Caco-2 (cell line): ENCODE results near the gene INO80. TPM values are rescaled to one million over a fixed set of nuclear protein-coding genes. Genes with fewer than 3 reads are reported as not detected.
"Not testable (repeated sequence)": the region's sequence is repeated elsewhere in the genome, so short reads cannot be mapped to it uniquely, and the experiment has no call there.

Source experiments
- BruUV-seq: library from RNA; stranded (reverse); fragments of 400-500 nt; replicated peaks from 2 replicates; lab custom pipeline; 2021; lab: Mats Ljungman, UMichigan
- CTCF ChIA-PET: fragments of 300-600 bp; sonication (Branson Sonifier 250); formaldehyde crosslinking; loops from one replicate; lab custom pipeline; 2022; ENCODE audit warnings: antibody characterized with exemption; lab: Charles Lee
- POLR2A ChIA-PET: fragments of 300-600 bp; sonication (Branson Sonifier 250); formaldehyde crosslinking; loops from one replicate; lab custom pipeline; 2022; ENCODE audit warnings: antibody characterized with exemption; lab: Charles Lee
- DNase-seq, 2 experiments: peaks; one replicate each; pipeline versions ENCODE4 v3.0.0 to v3.0.0-alpha.2; 2020 to 2022
- H3K27me3 ChIP-seq: replicated peaks from 2 replicates; pipeline ENCODE4 v1.6.0; 2011; ENCODE audit warnings: low read length; ENCODE audit not compliant: control insufficient read depth, insufficient read depth
- H3K36me3 ChIP-seq: 2 replicates; pipeline ENCODE4 v1.5.1; 2011; ENCODE audit warnings: low read length; ENCODE audit not compliant: control insufficient read depth, insufficient read depth
- H3K4me1 ChIP-seq: fragments of 250-450 bp; sonication (Bioruptor Pico); 2 replicates; pipeline ENCODE4 v1.5.1; 2020; ENCODE audit warnings: mild to moderate bottlenecking
- H3K4me3 ChIP-seq: 2 replicates; pipeline ENCODE4 v1.5.1; 2011; ENCODE audit warnings: low read depth, mild to moderate bottlenecking, control low read depth, low read length
- H3K9me3 ChIP-seq: fragments of 250-450 bp; sonication (Bioruptor Pico); 2 replicates; pipeline ENCODE4 v1.5.1; 2020; ENCODE audit warnings: mild to moderate bottlenecking, moderate library complexity
- H3K27ac Mint-ChIP-seq: one replicate; pipeline ENCODE4 v1.8.0; 2022; ENCODE audit warnings: mixed read lengths; ENCODE audit not compliant: unreplicated experiment
- H3K27me3 Mint-ChIP-seq: one replicate; pipeline ENCODE4 v1.8.0; 2022; ENCODE audit warnings: mixed read lengths; ENCODE audit not compliant: insufficient read depth, unreplicated experiment
- H3K36me3 Mint-ChIP-seq: one replicate; pipeline ENCODE4 v1.8.0; 2022; ENCODE audit warnings: mild to moderate bottlenecking, mixed read lengths; ENCODE audit not compliant: insufficient read depth, unreplicated experiment
- H3K4me1 Mint-ChIP-seq: one replicate; pipeline ENCODE4 v1.8.0; 2022; ENCODE audit warnings: low read depth, mixed read lengths; ENCODE audit not compliant: unreplicated experiment
- H3K4me3 Mint-ChIP-seq: one replicate; pipeline ENCODE4 v1.8.0; 2022; ENCODE audit warnings: mild to moderate bottlenecking, moderate library complexity, mixed read lengths; ENCODE audit not compliant: unreplicated experiment
- H3K9me3 Mint-ChIP-seq: one replicate; pipeline ENCODE4 v1.8.0; 2022; ENCODE audit warnings: mixed read lengths; ENCODE audit not compliant: unreplicated experiment
- intact Hi-C: fragments of 100-400 bp; cut with micrococcal nuclease; formaldehyde crosslinking; loops from one replicate; pipeline ENCODE4 v1.10.0; 2022; ENCODE audit not compliant: unreplicated experiment
- total RNA-seq: library from RNA; stranded (reverse); gene quantifications from 2 replicates; pipeline ENCODE4 v1.2.3, GENCODE V29; 2022
- TF ChIP-seq, protein P1 (sequence below), 2 experiments: fragments of 200-600 bp in 1 of 2; IDR thresholded peaks; 1 replicate in 1 of 2; 2 replicates in 1 of 2; pipeline versions ENCODE4 v1.5.1 to v1.8.0; 2011 to 2022; ENCODE audit warnings: antibody characterized with exemption in 1 of 2, control low read depth in 1 of 2, inconsistent platforms in 1 of 2, low read depth in 1 of 2, low read length in 1 of 2, mild to moderate bottlenecking in 1 of 2, moderate library complexity in 1 of 2; ENCODE audit not compliant: insufficient read depth in 1 of 2, severe bottlenecking in 1 of 2, unreplicated experiment in 1 of 2

The INO80 gene
- total RNA-seq, 1 experiment from 2014 or later = 24.4 TPM

DNA sequence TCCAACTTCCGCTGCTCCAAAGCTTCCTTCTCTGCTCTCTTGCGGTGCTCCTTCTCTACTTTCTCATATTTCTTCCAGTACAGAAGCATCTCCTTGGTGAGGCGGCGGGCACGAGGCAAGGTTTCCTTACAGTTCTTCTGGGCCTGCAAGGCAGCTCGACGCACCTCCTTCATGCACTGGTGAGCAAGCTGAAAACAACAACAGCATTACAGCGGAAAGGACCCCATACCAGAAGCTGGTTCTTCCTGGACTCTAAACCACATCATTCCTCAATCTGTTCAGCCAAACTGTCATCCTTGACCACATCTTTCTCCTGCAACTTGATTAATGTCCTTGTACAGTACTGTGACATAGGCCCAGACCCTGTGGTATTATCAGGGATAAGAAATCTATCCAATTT lies 36.4 kb downstream of the INO80 start:
- Histone ChIP-seq H3K4me1 (no peaks in the 10 kb centered on the region), H3K9me3 (no peaks in the 10 kb centered on the region), H3K27me3 (no peaks in the 10 kb centered on the region), H3K36me3 (no peaks in the 10 kb centered on the region), H3K4me3 (no peak overlapping the region)
- no TSS peak for BruUV-seq
- H3K27ac Mint-ChIP-seq = no peak overlapping the region
- ChIA-PET CTCF (no interaction called here), POLR2A (no interaction called here)
- H3K4me1 Mint-ChIP-seq = no peaks in the 10 kb centered on the region
- H3K9me3 Mint-ChIP-seq = no peaks in the 10 kb centered on the region
- intact Hi-C loops = no loop called here
- TF ChIP-seq, protein P1, sequence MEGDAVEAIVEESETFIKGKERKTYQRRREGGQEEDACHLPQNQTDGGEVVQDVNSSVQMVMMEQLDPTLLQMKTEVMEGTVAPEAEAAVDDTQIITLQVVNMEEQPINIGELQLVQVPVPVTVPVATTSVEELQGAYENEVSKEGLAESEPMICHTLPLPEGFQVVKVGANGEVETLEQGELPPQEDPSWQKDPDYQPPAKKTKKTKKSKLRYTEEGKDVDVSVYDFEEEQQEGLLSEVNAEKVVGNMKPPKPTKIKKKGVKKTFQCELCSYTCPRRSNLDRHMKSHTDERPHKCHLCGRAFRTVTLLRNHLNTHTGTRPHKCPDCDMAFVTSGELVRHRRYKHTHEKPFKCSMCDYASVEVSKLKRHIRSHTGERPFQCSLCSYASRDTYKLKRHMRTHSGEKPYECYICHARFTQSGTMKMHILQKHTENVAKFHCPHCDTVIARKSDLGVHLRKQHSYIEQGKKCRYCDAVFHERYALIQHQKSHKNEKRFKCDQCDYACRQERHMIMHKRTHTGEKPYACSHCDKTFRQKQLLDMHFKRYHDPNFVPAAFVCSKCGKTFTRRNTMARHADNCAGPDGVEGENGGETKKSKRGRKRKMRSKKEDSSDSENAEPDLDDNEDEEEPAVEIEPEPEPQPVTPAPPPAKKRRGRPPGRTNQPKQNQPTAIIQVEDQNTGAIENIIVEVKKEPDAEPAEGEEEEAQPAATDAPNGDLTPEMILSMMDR (IDR thresholded peaks at IDR 0.05; ENCODE audit: insufficient read depth in 1 of 2, low read depth in 1 of 2, low read length in 1 of 2, severe bottlenecking in 1 of 2, unreplicated experiment in 1 of 2) = no peak
- no peak for DNase-seq
- H3K4me3 Mint-ChIP-seq = no peak overlapping the region
- peaks cover 76% of the 10 kb centered on the region for H3K36me3 Mint-ChIP-seq
- no peaks in the 10 kb centered on the region for H3K27me3 Mint-ChIP-seq

DNA sequence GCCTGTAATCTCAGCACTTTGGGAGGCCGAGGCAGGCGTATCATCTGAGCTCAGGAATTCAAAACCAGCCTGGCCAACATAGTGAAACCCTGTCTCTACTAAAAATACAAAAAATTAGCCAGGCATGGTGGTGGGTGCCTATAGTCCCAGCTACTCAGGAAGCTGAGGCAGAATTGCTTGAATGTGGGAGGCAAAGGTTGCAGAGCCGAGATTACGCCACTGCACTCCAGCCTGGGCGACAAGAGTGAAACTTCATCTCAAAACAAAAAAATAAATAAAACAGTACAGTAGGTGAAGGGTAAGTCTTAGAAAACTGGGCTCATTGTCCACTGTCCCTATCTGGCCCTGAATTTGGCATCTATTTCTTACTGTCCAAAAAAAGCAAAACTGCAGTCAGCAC lies 37.2 kb downstream of the INO80 start:
- not testable (repeated sequence) for H3K36me3 ChIP-seq

GRCh38 chr15:41078125-41078524 lies 38.0 kb downstream of the INO80 start:
- H3K27me3 Mint-ChIP-seq = no peaks in the 10 kb centered on the region
- H3K27ac Mint-ChIP-seq = peak overlapping the region; percentile 53
- BruUV-seq = no TSS peak
- TF ChIP-seq, protein P1 (IDR thresholded peaks at IDR 0.05; ENCODE audit: insufficient read depth in 1 of 2, low read depth in 1 of 2, low read length in 1 of 2, severe bottlenecking in 1 of 2, unreplicated experiment in 1 of 2) = no peak
- H3K36me3 Mint-ChIP-seq = peaks cover 79% of the 10 kb centered on the region
- no peak overlapping the region for H3K4me3 ChIP-seq
- H3K4me1 Mint-ChIP-seq = no peaks in the 10 kb centered on the region
- no peaks in the 10 kb centered on the region for H3K36me3 ChIP-seq
- no peaks in the 10 kb centered on the region for H3K9me3 ChIP-seq
- POLR2A ChIA-PET = no interaction called here
- CTCF ChIA-PET = no interaction called here
- H3K4me3 Mint-ChIP-seq = no peak overlapping the region
- intact Hi-C loops = no loop called here
- H3K4me1 ChIP-seq = no peaks in the 10 kb centered on the region
- no peak for DNase-seq
- H3K9me3 Mint-ChIP-seq = no peaks in the 10 kb centered on the region
- no peaks in the 10 kb centered on the region for H3K27me3 ChIP-seq

More for the DNA sequence above, 37.2 kb downstream of the INO80 start:
- CTCF ChIA-PET, POLR2A ChIA-PET, H3K27me3 ChIP-seq, DNase-seq, H3K9me3 ChIP-seq, H3K27me3 Mint-ChIP-seq, H3K4me1 Mint-ChIP-seq, H3K4me3 ChIP-seq, BruUV-seq, H3K4me1 ChIP-seq, intact Hi-C loops, H3K9me3 Mint-ChIP-seq: not testable (repeated sequence)
- Mint-ChIP-seq H3K36me3 (peaks cover 79% of the 10 kb centered on the region), H3K4me3 (peak overlapping the region; percentile 23), H3K27ac (peak overlapping the region; percentile 53)

DNA sequence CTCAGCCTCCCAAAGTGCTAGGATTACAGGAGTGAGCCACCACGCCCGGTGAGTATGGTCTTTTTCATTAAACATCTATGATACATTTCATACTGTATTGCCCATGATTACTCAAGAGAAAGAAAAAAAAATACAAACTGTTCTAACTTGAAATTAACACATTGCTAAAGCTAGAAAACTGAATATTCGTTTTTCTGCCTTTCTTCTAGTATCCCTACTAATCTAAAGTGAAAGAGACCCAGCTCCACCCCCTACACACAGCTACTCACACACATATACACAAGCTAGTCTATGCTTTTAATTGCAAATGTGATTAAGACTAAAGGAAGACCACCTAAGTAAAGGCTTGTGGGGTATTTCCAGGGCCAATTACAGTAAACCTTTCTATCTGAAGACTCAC lies 43.1 kb downstream of the INO80 start:
- Histone ChIP-seq H3K9me3 (no peaks in the 10 kb centered on the region), H3K36me3 (no peaks in the 10 kb centered on the region; the same call in 1 of the 2 replicates), H3K27me3 (no peaks in the 10 kb centered on the region), H3K4me3 (no peak overlapping the region), H3K4me1 (no peaks in the 10 kb centered on the region)
- Mint-ChIP-seq H3K4me3 (no peak overlapping the region), H3K9me3 (no peaks in the 10 kb centered on the region), H3K27me3 (no peaks in the 10 kb centered on the region), H3K4me1 (no peaks in the 10 kb centered on the region), H3K36me3 (peaks cover 68% of the 10 kb centered on the region), H3K27ac (no peak overlapping the region)
- CTCF ChIA-PET = no interaction called here
- intact Hi-C loops = no loop called here
- BruUV-seq = no TSS peak
- TF ChIP-seq, protein P1 (IDR thresholded peaks at IDR 0.05; ENCODE audit: insufficient read depth in 1 of 2, low read depth in 1 of 2, low read length in 1 of 2, severe bottlenecking in 1 of 2, unreplicated experiment in 1 of 2) = no peak
- DNase-seq = no peak
- POLR2A ChIA-PET = no interaction called here
